Measurements from ENCODE around the gene PKD2L1.

- TF ChIP-seq, protein P1, sequence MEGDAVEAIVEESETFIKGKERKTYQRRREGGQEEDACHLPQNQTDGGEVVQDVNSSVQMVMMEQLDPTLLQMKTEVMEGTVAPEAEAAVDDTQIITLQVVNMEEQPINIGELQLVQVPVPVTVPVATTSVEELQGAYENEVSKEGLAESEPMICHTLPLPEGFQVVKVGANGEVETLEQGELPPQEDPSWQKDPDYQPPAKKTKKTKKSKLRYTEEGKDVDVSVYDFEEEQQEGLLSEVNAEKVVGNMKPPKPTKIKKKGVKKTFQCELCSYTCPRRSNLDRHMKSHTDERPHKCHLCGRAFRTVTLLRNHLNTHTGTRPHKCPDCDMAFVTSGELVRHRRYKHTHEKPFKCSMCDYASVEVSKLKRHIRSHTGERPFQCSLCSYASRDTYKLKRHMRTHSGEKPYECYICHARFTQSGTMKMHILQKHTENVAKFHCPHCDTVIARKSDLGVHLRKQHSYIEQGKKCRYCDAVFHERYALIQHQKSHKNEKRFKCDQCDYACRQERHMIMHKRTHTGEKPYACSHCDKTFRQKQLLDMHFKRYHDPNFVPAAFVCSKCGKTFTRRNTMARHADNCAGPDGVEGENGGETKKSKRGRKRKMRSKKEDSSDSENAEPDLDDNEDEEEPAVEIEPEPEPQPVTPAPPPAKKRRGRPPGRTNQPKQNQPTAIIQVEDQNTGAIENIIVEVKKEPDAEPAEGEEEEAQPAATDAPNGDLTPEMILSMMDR (IDR thresholded peaks at IDR 0.05 in 8 of 11, conservative IDR thresholded peaks at IDR 0.05 in 3 of 11) = no peak
- TF ChIP-seq POLR2A (IDR thresholded peaks at IDR 0.05) = no peak
These were observed 64.1 kb downstream of the PKD2L1 start for GRCh38 chr10:100265821-100266485.

Measured in spleen (tissue), 7 donors.